Thoracic aorta (tissue), 2 donors: Measurements from ENCODE around the gene XYLT2. TPM values are rescaled to one million over a fixed set of nuclear protein-coding genes. Genes with fewer than 3 reads are reported as not detected.
"Not testable (repeated sequence)": the region's sequence is repeated elsewhere in the genome, so short reads cannot be mapped to it uniquely, and the experiment has no call there.

Source experiments
- ATAC-seq: fragments of 150-250 bp; one replicate; pipeline ENCODE4 v1.8.0; 2017; ENCODE audit warnings: low read depth; ENCODE audit not compliant: insufficient number of reproducible peaks, low FRiP score
- DNase-seq: peaks from one replicate; pipeline ENCODE4 v3.0.0-alpha.2; 2020; ENCODE audit warnings: low spot score
- H3K27ac ChIP-seq, 2 donors: fragments of 200-600 bp; sonication (generic); 1 replicate in 1 of 2; 2 replicates in 1 of 2; pipeline ENCODE4 v1.5.1; 2016; ENCODE audit warnings: mild to moderate bottlenecking in 2 of 2, moderate library complexity in 2 of 2
- H3K27me3 ChIP-seq: fragments of 200-600 bp; sonication (generic); replicated peaks from 2 replicates; pipeline ENCODE4 v1.6.0; 2016; ENCODE audit warnings: mild to moderate bottlenecking; ENCODE audit not compliant: insufficient read depth
- H3K36me3 ChIP-seq: fragments of 200-600 bp; sonication (generic); one replicate; pipeline ENCODE4 v1.5.1; 2016
- H3K4me1 ChIP-seq, 2 donors: fragments of 200-600 bp; sonication (generic); 1 replicate in 1 of 2; 2 replicates in 1 of 2; pipeline versions ENCODE4 v1.5.1 to v1.6.0; 2016; ENCODE audit warnings: low read depth in 2 of 2, mild to moderate bottlenecking in 1 of 2; ENCODE audit not compliant: control insufficient read depth in 1 of 2
- H3K4me3 ChIP-seq: fragments of 200-600 bp; sonication (generic); 2 replicates; pipeline ENCODE4 v1.5.1; 2016; ENCODE audit warnings: mild to moderate bottlenecking
- H3K9me3 ChIP-seq: fragments of 200-600 bp; sonication (generic); 2 replicates; pipeline ENCODE4 v1.5.1; 2016
- total RNA-seq, 2 donors: library from RNA; depleted of rRNA; stranded (reverse); fragments of >200 nt; gene quantifications; one replicate each; pipeline versions ENCODE4 v1.1.0 to v1.2.3, GENCODE V29; 2016
- TF ChIP-seq, protein P1 (sequence below): fragments of 200-600 bp; sonication (generic); IDR thresholded peaks from one replicate; pipeline ENCODE4 v1.5.1; 2019; ENCODE audit warnings: antibody characterized with exemption

XYLT2 gene
- total RNA-seq: 10 to 100 TPM; 17.6 to 26.4 TPM

DNA sequence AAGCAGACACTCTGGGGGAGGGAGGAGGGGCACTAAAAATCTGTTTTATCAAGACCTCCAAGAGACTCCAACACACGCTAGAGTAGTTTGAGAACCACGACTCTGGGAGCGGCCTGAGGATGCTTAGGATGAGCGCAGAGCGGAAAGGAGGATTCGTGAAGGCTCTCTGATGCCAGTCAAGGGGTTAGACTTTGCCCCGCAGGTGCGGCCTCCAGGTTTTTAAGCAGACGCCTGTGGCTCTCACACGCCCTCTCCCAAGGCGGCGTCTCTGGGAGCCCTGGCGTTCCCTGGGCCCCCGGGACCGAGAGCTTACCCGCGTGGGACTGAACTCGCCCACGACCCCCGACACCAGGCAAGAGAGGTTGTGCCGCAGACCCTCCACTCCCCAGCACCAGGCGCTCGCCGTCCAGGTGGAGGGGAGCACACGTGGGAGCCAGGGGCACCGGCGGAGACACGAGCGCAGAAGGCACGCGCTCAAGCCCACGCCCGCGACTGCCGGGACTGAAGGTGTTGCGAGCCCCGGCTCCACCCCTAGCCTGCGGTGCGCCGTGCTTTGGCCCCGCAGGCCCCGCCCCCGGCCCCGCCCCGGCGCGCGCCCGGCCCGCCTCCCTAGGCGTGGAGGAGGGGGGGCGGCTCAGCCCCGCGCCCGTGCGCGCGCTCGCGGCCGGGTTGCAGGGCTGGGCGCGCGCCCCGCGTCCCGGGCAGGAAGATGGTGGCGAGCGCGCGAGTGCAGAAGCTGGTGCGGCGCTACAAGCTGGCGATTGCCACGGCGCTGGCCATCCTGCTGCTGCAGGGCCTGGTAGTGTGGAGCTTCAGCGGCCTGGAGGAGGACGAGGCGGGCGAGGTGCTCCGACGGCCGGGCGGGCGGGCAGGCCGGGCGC is at the start of gene XYLT2:
Gene XYLT2, plus strand, starts transcription at position 695 of the 881 bp plus-strand sequence. Its CDS starts 15 bp downstream, at position 710.
- Histone ChIP-seq H3K27ac (peak within 1 kb of the TSS in 1 of 2 donors; percentile 16), H3K4me3 (peak within 1 kb of the TSS; percentile 86), H3K27me3 (no peaks in the 10 kb centered on the region), H3K4me1 (peaks cover 13 to 28% of the 10 kb centered on the region in 2 donors), H3K9me3 (no peaks in the 10 kb centered on the region), H3K36me3 (no peaks in the 10 kb centered on the region)
- DNase-seq: peak; percentile 38
- TF ChIP-seq, protein P1, sequence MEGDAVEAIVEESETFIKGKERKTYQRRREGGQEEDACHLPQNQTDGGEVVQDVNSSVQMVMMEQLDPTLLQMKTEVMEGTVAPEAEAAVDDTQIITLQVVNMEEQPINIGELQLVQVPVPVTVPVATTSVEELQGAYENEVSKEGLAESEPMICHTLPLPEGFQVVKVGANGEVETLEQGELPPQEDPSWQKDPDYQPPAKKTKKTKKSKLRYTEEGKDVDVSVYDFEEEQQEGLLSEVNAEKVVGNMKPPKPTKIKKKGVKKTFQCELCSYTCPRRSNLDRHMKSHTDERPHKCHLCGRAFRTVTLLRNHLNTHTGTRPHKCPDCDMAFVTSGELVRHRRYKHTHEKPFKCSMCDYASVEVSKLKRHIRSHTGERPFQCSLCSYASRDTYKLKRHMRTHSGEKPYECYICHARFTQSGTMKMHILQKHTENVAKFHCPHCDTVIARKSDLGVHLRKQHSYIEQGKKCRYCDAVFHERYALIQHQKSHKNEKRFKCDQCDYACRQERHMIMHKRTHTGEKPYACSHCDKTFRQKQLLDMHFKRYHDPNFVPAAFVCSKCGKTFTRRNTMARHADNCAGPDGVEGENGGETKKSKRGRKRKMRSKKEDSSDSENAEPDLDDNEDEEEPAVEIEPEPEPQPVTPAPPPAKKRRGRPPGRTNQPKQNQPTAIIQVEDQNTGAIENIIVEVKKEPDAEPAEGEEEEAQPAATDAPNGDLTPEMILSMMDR: no peak
- ATAC-seq: peak; percentile 58

DNA sequence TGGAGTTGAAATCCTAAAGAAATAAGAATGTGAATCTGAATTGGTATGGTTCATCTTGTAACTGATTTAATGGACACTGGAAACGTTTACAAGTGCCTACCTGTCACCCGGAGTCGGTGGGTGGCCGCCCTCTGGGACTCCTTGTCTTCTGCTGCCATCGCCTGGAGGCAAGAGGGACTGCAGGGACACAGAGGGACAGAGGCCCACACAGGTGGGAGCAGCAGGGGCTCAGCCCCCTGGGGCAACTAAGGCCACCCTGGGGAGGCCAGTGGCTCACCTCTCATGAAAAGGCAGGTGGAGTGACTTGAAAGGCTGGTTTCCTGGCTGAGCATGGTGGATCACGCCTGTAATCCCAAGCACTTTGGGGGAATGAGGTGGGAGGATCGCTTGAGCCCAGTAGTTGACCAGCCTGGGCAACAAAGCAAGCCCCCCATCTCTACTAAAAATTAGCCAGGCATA is 48.5 kb upstream of the XYLT2 start:
- H3K27ac ChIP-seq: no peak overlapping the region
- DNase-seq (peak; percentile 29), ATAC-seq (peak; percentile 44)
- no peaks in the 10 kb centered on the region for H3K9me3 ChIP-seq
- TF ChIP-seq, protein P1: peak; percentile 90
- no peak overlapping the region for H3K4me3 ChIP-seq
- H3K36me3 ChIP-seq: no peaks in the 10 kb centered on the region
- no peaks in the 10 kb centered on the region for H3K27me3 ChIP-seq
- H3K4me1 ChIP-seq: no peaks in the 10 kb centered on the region

DNA sequence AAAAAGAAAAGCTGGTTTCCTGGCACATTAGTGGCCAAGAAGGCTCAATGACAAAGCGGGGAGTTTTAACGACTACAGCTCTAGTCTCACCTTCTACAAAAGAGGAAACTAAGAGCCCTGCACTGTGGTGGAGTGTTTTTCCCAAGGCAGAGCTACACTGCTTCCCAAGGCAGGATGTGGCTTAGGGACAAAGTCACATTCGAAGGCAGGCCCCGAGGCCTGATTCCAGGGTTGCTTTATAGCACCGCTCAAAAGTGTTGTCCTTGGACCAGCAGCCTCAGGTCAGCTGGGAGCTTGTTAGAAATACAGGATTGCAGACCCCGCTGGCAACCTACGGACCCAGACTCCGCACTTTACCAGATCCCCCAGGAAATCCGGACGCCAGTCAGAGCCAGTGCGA is 47.9 kb upstream of the XYLT2 start:
- TF ChIP-seq, protein P1: no peak

DNA sequence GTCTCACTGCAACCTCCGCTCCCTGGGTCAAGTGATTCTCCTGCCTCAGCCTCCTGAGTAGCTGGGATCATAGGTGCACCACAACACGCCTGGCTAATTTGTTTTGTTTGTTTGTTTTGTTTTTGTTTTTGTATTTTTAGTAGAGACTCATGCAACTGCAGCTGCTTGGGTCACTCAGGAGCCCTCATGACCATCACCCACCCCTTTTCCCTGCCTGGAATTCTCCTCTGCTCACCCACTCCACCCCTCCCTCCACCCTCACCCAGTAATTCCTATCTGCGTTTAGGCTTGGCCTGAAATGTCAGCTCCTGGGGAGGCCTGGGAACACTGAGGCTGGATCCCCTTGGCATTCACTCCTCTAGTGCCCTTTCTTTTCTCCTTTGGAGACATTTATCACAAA is 46.1 kb upstream of the XYLT2 start:
- ATAC-seq: no peak
- DNase-seq: no peak
- Histone ChIP-seq H3K4me1 (peaks cover 4 to 6% of the 10 kb centered on the region in 2 donors), H3K4me3 (no peak overlapping the region), H3K27ac (no peak overlapping the region), H3K9me3 (no peaks in the 10 kb centered on the region), H3K27me3 (no peaks in the 10 kb centered on the region), H3K36me3 (no peaks in the 10 kb centered on the region)
- TF ChIP-seq, protein P1: no peak

More for the DNA sequence above, 47.9 kb upstream of the XYLT2 start:
- no peak for DNase-seq
- no peak for ATAC-seq
- no peak overlapping the region for H3K27ac ChIP-seq
- no peaks in the 10 kb centered on the region for H3K36me3 ChIP-seq
- H3K27me3 ChIP-seq: no peaks in the 10 kb centered on the region
- no peaks in the 10 kb centered on the region for H3K4me1 ChIP-seq
- no peaks in the 10 kb centered on the region for H3K9me3 ChIP-seq
- no peak overlapping the region for H3K4me3 ChIP-seq

DNA sequence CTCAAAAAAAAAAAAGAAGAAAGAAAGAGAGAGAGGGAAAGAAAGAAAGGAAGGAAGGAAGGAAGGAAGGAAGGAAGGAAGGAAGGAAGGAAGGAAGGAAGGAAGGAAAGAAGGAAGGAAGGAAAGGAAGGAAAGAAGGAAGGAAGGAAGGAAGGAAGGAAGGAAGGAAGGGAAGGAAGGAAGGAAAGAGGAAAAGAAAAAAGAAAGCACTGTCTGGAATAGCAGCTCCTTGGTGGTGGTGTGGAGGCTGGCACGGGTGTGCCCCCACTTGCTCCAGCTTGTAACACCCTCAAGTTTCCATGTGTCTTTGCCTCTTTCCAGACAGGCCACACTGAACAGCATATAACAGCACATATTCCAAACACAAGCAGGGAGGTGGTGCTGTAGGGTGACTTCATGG is 45.1 kb upstream of the XYLT2 start:
- DNase-seq, H3K27ac ChIP-seq, H3K9me3 ChIP-seq, ATAC-seq, H3K4me3 ChIP-seq, H3K36me3 ChIP-seq, H3K27me3 ChIP-seq: not testable (repeated sequence)
- H3K4me1 ChIP-seq: peaks cover 11 to 17% of the 10 kb centered on the region in 2 donors
